IMR-90 (cell line): ENCODE data around the gene PCDH19. TPM values are rescaled to one million over a fixed set of nuclear protein-coding genes. Genes with fewer than 3 reads are reported as not detected.

Source experiments
- ATAC-seq: fragments of 200-7000 bp; cut with Tn5 transposase; 2 replicates; pipeline ENCODE4 v1.9.1; 2020; ENCODE audit warnings: low read depth, mild to moderate bottlenecking, moderate library complexity
- BruUV-seq: library from RNA; stranded (reverse); fragments of 400-500 nt; replicated peaks from 2 replicates; lab custom pipeline; 2021; lab: Mats Ljungman, UMichigan
- CTCF ChIA-PET: fragments of 300-600 bp; formaldehyde crosslinking; extraction: SDS; loops from one replicate; lab custom pipeline; 2021; ENCODE audit warnings: antibody characterized with exemption; lab: Yijun Ruan, JAX
- POLR2A ChIA-PET: fragments of 300-600 bp; sonication (Branson Sonifier 250); formaldehyde crosslinking; loops from one replicate; lab custom pipeline; 2022; ENCODE audit warnings: antibody characterized with exemption; ENCODE audit not compliant: unreplicated experiment; lab: Charles Lee
- DNase-seq: peaks from one replicate; pipeline ENCODE4 v3.0.0; 2013
- H2AFZ ChIP-seq: replicated peaks from 2 replicates; pipeline ENCODE3; 2013; ENCODE audit warnings: low read length, mild to moderate bottlenecking; ENCODE audit not compliant: poor library complexity
- H2AK5ac ChIP-seq: 2 replicates; pipeline ENCODE4 v1.6.1; 2013; ENCODE audit warnings: low read depth, low read length, inconsistent platforms
- H2AK9ac ChIP-seq: replicated peaks from 2 replicates; pipeline ENCODE3; 2013; ENCODE audit warnings: mild to moderate bottlenecking, low read depth, low read length, moderate library complexity; ENCODE audit not compliant: poor library complexity
- H2BK120ac ChIP-seq: 2 replicates; pipeline ENCODE4 v1.6.1; 2013; ENCODE audit warnings: low read depth, low read length, inconsistent platforms
- H2BK15ac ChIP-seq: 3 replicates; pipeline ENCODE4 v1.6.1; 2013; ENCODE audit warnings: low read depth, low read length, inconsistent platforms
- H2BK20ac ChIP-seq: 2 replicates; pipeline ENCODE4 v1.6.1; 2013; ENCODE audit warnings: low read depth, mild to moderate bottlenecking, inconsistent platforms, low read length, moderate library complexity
- H2BK5ac ChIP-seq: 2 replicates; pipeline ENCODE4 v1.6.1; 2013; ENCODE audit warnings: mild to moderate bottlenecking, low read depth, low read length, inconsistent platforms; ENCODE audit not compliant: poor library complexity, severe bottlenecking
- H3K14ac ChIP-seq: replicated peaks from 2 replicates; pipeline ENCODE4 v1.6.1; 2013; ENCODE audit warnings: low read depth, low read length, inconsistent platforms
- H3K18ac ChIP-seq: 2 replicates; pipeline ENCODE4 v1.6.1; 2013; ENCODE audit warnings: low read depth, low read length, control low read depth
- H3K23ac ChIP-seq: 2 replicates; pipeline ENCODE4 v1.6.1; 2013; ENCODE audit warnings: low read depth, low read length, inconsistent platforms
- H3K27ac ChIP-seq: 2 replicates; pipeline ENCODE4 v1.5.1; 2013; ENCODE audit warnings: mild to moderate bottlenecking, control low read depth, low read length; ENCODE audit not compliant: insufficient read depth
- H3K27me3 ChIP-seq: 2 replicates; pipeline ENCODE4 v1.6.1; 2013; ENCODE audit warnings: low read length; ENCODE audit not compliant: control insufficient read depth, insufficient read depth
- H3K36me3 ChIP-seq: 2 replicates; pipeline ENCODE4 v1.6.1; 2013; ENCODE audit warnings: low read length, mixed read lengths; ENCODE audit not compliant: control insufficient read depth, insufficient read depth
- H3K4ac ChIP-seq: 2 replicates; pipeline ENCODE4 v1.6.1; 2013; ENCODE audit warnings: low read depth, low read length, inconsistent platforms
- H3K4me1 ChIP-seq: 2 replicates; pipeline ENCODE4 v1.6.1; 2013; ENCODE audit warnings: low read length, mixed read lengths; ENCODE audit not compliant: control insufficient read depth, insufficient read depth
- H3K4me2 ChIP-seq: 2 replicates; pipeline ENCODE4 v1.6.1; 2013; ENCODE audit warnings: low read depth, mild to moderate bottlenecking, control low read depth, low read length, moderate library complexity
- H3K4me3 ChIP-seq: 2 replicates; pipeline ENCODE4 v1.5.1; 2013; ENCODE audit warnings: low read depth, mild to moderate bottlenecking, control low read depth, low read length, moderate library complexity; ENCODE audit not compliant: insufficient read depth
- H3K56ac ChIP-seq: 2 replicates; pipeline ENCODE4 v1.6.1; 2013; ENCODE audit warnings: low read length, inconsistent platforms; ENCODE audit not compliant: insufficient read depth; ENCODE audit errors: extremely low read depth
- H3K79me1 ChIP-seq, 2 experiments: 2 replicates each; pipeline ENCODE4 v1.6.1; 2013; ENCODE audit warnings: low read length in 2 of 2, inconsistent platforms in 1 of 2, low read depth in 1 of 2
- H3K9ac ChIP-seq: 2 replicates; pipeline ENCODE4 v1.6.1; 2013; ENCODE audit warnings: low read depth, low read length, control low read depth
- H3K9me1 ChIP-seq: 2 replicates; pipeline ENCODE4 v1.6.1; 2013; ENCODE audit warnings: low read length, inconsistent platforms; ENCODE audit not compliant: insufficient read depth
- H3K9me3 ChIP-seq: 2 replicates; pipeline ENCODE4 v1.6.1; 2013; ENCODE audit warnings: low read length; ENCODE audit not compliant: control insufficient read depth, insufficient read depth
- H4K20me1 ChIP-seq: 2 replicates; pipeline ENCODE4 v1.6.1; 2013; ENCODE audit warnings: low read length, inconsistent platforms; ENCODE audit not compliant: insufficient read depth
- H4K5ac ChIP-seq: 2 replicates; pipeline ENCODE4 v1.6.1; 2013; ENCODE audit warnings: mild to moderate bottlenecking, low read depth, low read length, control low read depth
- H4K8ac ChIP-seq, 2 experiments: 2 replicates each; pipeline ENCODE4 v1.6.1; 2013; ENCODE audit warnings: low read depth in 2 of 2, low read length in 2 of 2, control low read depth in 1 of 2, inconsistent platforms in 1 of 2
- H4K91ac ChIP-seq: 2 replicates; pipeline ENCODE4 v1.6.1; 2013; ENCODE audit warnings: low read depth, low read length, inconsistent platforms; ENCODE audit not compliant: insufficient read depth
- BHLHE40 ChIP-seq: fragments of 150-350 bp; IDR thresholded peaks from 2 replicates; pipeline ENCODE4 v1.6.1; 2016; ENCODE audit warnings: mild to moderate bottlenecking, low read depth, low read length
- CEBPB ChIP-seq: IDR thresholded peaks from 2 replicates; pipeline ENCODE4 v1.6.1; 2012; ENCODE audit warnings: low read depth, low read length, improper control_type of control experiment
- MAFK ChIP-seq: IDR thresholded peaks from 2 replicates; pipeline ENCODE4 v1.6.1; 2012; ENCODE audit warnings: low read depth, low read length, improper control_type of control experiment
- WGBS, 2 experiments: methylation state at CpG; one replicate each; pipeline versions ENCODE4 v1.1.5 to v1.1.7; 2013; ENCODE audit warnings: missing lambda C conversion rate in 2 of 2; ENCODE audit not compliant: insufficient read length in 1 of 2; ENCODE audit errors: extremely low coverage in 2 of 2; 5-methylcytosine and 5-hydroxymethylcytosine counted together
- dilution Hi-C: fragments of 300-500 bp; cut with HindIII; formaldehyde crosslinking; loops from one replicate; pipeline ENCODE4 v1.14.3; 2018; ENCODE audit warnings: low sequenced_read_pairs; ENCODE audit not compliant: unreplicated experiment
- in situ Hi-C: fragments of 300-500 bp; cut with MboI; formaldehyde crosslinking; loops from 3 replicates; pipeline ENCODE4 v1.14.3; 2019; ENCODE audit warnings: low sequenced_read_pairs, inconsistent platforms, mixed read lengths
- intact Hi-C: fragments of 100-400 bp; cut with micrococcal nuclease; formaldehyde crosslinking; loops from 2 replicates; pipeline ENCODE4 v1.10.0; 2022
- polyA plus RNA-seq, 3 experiments: library from polyadenylated mRNA; depleted of rRNA; stranded (reverse); fragments of >200 nt; gene quantifications; 2 replicates each; pipeline ENCODE4 v1.2.3, GENCODE V29; 2012; ENCODE audit warnings: low replicate concordance in 1 of 3
- total RNA-seq: library from RNA; depleted of rRNA; stranded (reverse); fragments of >200 nt; gene quantifications from 2 replicates; pipeline ENCODE4 v1.2.3, GENCODE V29; 2012

The PCDH19 gene
- total and polyA plus RNA-seq, 2 of the 4 experiments (the other 2 are of a cell fraction) = not detected

- no peak overlapping the region for H3K27ac ChIP-seq
- ChIA-PET POLR2A (no interaction called here), CTCF (no interaction called here)
- H3K4me3 ChIP-seq = no peak overlapping the region
- H3K9me3 ChIP-seq = no peaks in the 10 kb centered on the region
- H3K4me1 ChIP-seq = no peaks in the 10 kb centered on the region
- no peak overlapping the region for H2AK9ac ChIP-seq
- peaks cover 1% of the 10 kb centered on the region; the same call in 1 of the 2 replicates for H3K27me3 ChIP-seq
- no peak for ATAC-seq
- no TSS peak for BruUV-seq
- WGBS, 2 experiments = no CpG with 5 or more reads among the region's 3 CpGs
- no peak overlapping the region for H2BK15ac ChIP-seq
- no peak overlapping the region for H3K4ac ChIP-seq
- no peak overlapping the region for H2AK5ac ChIP-seq
- dilution Hi-C loops (no loop called here), intact Hi-C loops (no loop called here), in situ Hi-C loops (no loop called here)
- H4K91ac ChIP-seq = no peak overlapping the region
- H3K56ac ChIP-seq = no peak overlapping the region
- no peak overlapping the region for H2BK120ac ChIP-seq
- H3K14ac ChIP-seq = no peak overlapping the region
- no peak for TF ChIP-seq MAFK
- TF ChIP-seq CEBPB = no peak
- no peak for TF ChIP-seq BHLHE40
- H4K8ac ChIP-seq = no peak overlapping the region
- H4K5ac ChIP-seq = no peak overlapping the region
- no peak overlapping the region for H3K23ac ChIP-seq
- DNase-seq = no peak
- no peak overlapping the region for H2AFZ ChIP-seq
- H2BK20ac ChIP-seq = no peak overlapping the region
- no peak overlapping the region for H3K18ac ChIP-seq
- no peaks in the 10 kb centered on the region for H3K79me1 ChIP-seq
- no peaks in the 10 kb centered on the region; the same call in 1 of the 2 replicates for H4K20me1 ChIP-seq
- no peak overlapping the region for H3K4me2 ChIP-seq
- no peak overlapping the region for H3K9ac ChIP-seq
- H3K36me3 ChIP-seq = no peaks in the 10 kb centered on the region
- H2BK5ac ChIP-seq = no peak overlapping the region
- no peaks in the 10 kb centered on the region for H3K9me1 ChIP-seq
Observed at GRCh38 chrX:100355680-100356079, 54.4 kb downstream of the PCDH19 start.
